Airway epithelial cell (primary cell): Measurements from ENCODE around the gene GRIFIN. TPM values are rescaled to one million over a fixed set of nuclear protein-coding genes. Genes with fewer than 3 reads are reported as not detected.

ENCODE experiments used
- total RNA-seq: library from RNA; depleted of rRNA; stranded (reverse); fragments of >200 nt; gene quantifications from 2 replicates; pipeline ENCODE4 v1.2.3, GENCODE V29; 2015

GRIFIN gene
- total RNA-seq, result not detected in 2 replicates

GRCh38 chr7:2476298-2476697 is at the start of gene GRIFIN:
Gene GRIFIN, minus strand, starts transcription at chr7:2476398. Its CDS starts 15 bp downstream, at chr7:2476383.

GRCh38 chr7:2519119-2519930 is 43.1 kb upstream of the GRIFIN start, which contains the start of gene LFNG:
Gene LFNG, plus strand, starts transcription at chr7:2519774. Its CDS starts 88 bp downstream, at chr7:2519862.

Other genes with a start within 250 kb of the GRIFIN start
- 42.9 and 50.7 TPM in 2 replicates for gene MAD1L1, start 243.5 kb downstream of the GRIFIN start, total RNA-seq
- gene MRM2, start 234.2 kb downstream of the GRIFIN start, total RNA-seq, result 20.9 and 27.9 TPM in 2 replicates
- 50.9 and 56.2 TPM in 2 replicates for gene NUDT1, start 234.2 kb downstream of the GRIFIN start, total RNA-seq
- 9.3 and 32.9 TPM in 2 replicates for gene SNX8, start 162.0 kb downstream of the GRIFIN start, total RNA-seq
- 170 and 180 TPM in 2 replicates for gene EIF3B, start 121.6 kb downstream of the GRIFIN start, total RNA-seq
- 7.8 and 8.8 TPM in 2 replicates for gene CHST12, start 72.8 kb downstream of the GRIFIN start, total RNA-seq
- gene LFNG, start 43.4 kb upstream of the GRIFIN start, total RNA-seq, result 44.6 and 46.8 TPM in 2 replicates
- 44.8 and 53.7 TPM in 2 replicates for gene BRAT1, start 79.1 kb upstream of the GRIFIN start, total RNA-seq
- gene IQCE, start 82.6 kb upstream of the GRIFIN start, total RNA-seq, result 8.1 and 14.4 TPM in 2 replicates
- gene TTYH3, start 155.6 kb upstream of the GRIFIN start, total RNA-seq, result 47.4 and 55.3 TPM in 2 replicates
- 0.14 TPM in 1 of 2 replicates, not detected in the other for gene AMZ1, start 211.8 kb upstream of the GRIFIN start, total RNA-seq